HUDEP-2 (cell line): Measurements from ENCODE around the gene ZDHHC24.
A peak's percentile ranks its signal among the peaks of the same experiment; 100 is the strongest.
"Not testable (repeated sequence)": the region's sequence is repeated elsewhere in the genome, so short reads cannot be mapped to it uniquely, and the experiment has no call there.

ENCODE experiments used
- DNase-seq, 76 experiments: peaks; one replicate each; lab custom pipeline; 2025; ENCODE audit not compliant: unreplicated experiment in 76 of 76; lab: John Stamatoyannopoulos, UW

ZDHHC24 gene

GRCh38 chr11:66545701-66546367, at the start of gene ZDHHC24:
ZDHHC24 (minus strand) TSS chr11:66546048; CDS start chr11:66546003, 45 bp downstream.
- DNase-seq, result peak in 74 of 76 experiments; percentile 75 to 97 (median 93)

DNA sequence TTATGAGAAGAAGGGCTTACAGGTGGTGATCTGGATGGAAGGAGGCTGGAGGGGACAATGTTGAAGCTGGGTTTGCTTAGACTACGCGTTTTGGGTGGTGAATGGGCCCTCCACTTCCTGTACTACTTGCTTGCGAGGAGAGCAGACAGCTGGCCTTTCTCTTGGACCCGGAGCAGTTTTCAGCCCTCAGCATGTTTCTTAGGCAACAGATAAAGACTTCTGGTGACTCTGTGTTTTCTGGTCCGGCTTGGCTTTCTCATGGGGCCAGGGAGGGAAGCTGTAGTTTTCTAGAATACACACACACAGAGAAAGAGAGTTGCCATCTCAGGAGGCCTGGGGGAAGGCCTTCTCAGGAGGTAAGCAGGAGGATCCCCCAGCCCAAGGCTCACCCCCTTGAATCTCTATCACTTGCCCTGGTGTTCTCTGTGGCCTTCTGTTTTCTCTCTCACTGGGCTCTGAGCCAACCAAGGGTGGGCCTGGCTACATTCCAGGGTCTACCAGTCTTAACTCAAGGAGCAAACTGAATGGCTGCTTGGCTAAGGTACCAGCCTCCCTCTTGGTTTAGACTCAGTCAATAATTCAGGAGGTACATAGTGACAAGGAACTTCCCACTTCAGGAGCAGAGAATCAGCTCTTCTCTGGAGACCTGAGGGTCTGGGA, 49.5 kb upstream of the ZDHHC24 start:
- peak in 72 of 76 experiments; percentile 17 to 86 (median 68) for DNase-seq

DNA sequence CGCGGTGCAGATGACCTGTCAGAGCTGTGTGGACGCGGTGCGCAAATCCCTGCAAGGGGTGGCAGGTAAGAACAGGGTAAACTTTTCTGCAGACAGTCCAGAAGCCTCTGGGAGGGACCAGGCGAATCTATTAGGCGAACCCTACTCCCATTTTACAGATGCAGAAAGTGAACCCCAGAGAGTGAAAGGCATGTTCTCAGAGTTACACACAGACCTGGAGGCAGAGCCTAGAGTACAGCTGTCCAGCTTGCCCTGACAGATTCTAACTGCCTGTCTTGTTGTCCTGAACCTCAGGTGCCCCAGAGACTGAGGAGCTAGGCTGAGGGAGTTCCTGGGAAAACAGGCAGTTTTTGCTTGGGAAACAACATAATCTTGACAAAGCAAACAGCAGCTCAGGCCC, 47.8 kb upstream of the ZDHHC24 start:
- DNase-seq, result no peak

GRCh38 chr11:66593303-66593635, 47.4 kb upstream of the ZDHHC24 start:
- no peak for DNase-seq

- peak in 74 of 76 experiments; percentile 56 to 97 (median 93) for DNase-seq
These were observed 46.8 kb upstream of the ZDHHC24 start, which contains the start of the genes CCDC87 and CCS for GRCh38 chr11:66592457-66593302. CCDC87 (minus strand) TSS chr11:66593063; CDS start chr11:66593015, 48 bp downstream. CCS (plus strand) TSS chr11:66593185; CDS start chr11:66593262, 77 bp downstream.

- no peak for DNase-seq
These were observed 45.3 kb upstream of the ZDHHC24 start for GRCh38 chr11:66591175-66591574.

DNA sequence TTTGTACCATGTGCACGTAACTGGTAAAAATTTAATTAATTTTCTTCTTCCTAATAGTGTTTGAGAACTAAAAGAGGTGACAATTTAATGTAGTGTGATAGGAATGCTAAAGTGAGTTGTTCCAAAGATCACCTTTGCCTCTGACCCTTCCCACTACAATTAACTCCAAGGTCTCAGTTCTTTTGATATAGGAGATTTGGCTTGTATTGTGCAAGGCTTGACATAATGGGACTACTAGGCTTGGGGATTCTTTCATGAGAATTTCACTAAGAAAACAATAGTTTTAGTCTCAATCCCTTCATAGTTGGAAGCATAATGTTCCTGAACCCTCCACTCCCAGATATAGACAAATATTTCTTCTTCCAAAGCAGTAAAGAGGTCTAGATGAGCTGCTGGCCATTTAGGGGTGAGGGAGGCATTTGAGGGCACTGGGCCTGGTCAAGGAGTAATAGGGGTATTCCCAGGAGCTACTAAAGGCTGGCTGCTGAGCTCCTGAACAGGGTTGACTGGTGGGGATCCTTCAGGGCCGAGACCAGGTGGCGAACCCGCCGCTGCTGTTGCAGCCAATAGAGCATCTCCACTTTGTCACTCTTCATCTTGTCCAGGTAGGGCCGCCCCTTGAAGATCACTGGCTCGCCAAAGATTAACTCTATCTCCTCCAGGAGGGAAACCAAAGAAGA, 44.3 kb upstream of the ZDHHC24 start:
- no peak for DNase-seq

- not testable (repeated sequence) for DNase-seq
These were observed 43.5 kb upstream of the ZDHHC24 start for GRCh38 chr11:66589315-66589714.

GRCh38 chr11:66586136-66586535, 40.3 kb upstream of the ZDHHC24 start:
- DNase-seq, result no peak

GRCh38 chr11:66585447-66585846, 39.6 kb upstream of the ZDHHC24 start:
- DNase-seq, result not testable (repeated sequence)

- not testable (repeated sequence) for DNase-seq
These were observed 36.8 kb upstream of the ZDHHC24 start for GRCh38 chr11:66582565-66583147.

DNA sequence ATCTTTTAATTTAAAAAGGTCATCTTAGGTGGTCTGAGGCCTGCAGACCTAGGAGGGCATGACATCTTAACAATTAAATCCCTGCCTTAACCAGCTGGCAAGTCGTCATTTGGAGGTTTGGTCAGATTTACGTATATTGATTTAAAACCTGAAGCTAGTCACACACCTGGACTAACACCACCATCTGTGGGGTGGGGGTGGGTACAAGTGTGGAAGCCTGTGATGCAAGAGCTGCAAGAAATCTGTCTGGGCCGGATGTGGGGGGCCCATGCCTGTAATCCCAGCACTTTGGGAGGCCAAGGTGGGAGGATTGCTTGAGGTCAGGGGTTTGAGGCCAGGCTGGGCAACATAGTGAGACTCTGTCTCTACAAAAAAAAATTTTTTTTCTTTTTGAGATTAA, 35.4 kb upstream of the ZDHHC24 start:
- no peak for DNase-seq

- no peak for DNase-seq
These were observed 35.0 kb upstream of the ZDHHC24 start for GRCh38 chr11:66580803-66581202.

DNA sequence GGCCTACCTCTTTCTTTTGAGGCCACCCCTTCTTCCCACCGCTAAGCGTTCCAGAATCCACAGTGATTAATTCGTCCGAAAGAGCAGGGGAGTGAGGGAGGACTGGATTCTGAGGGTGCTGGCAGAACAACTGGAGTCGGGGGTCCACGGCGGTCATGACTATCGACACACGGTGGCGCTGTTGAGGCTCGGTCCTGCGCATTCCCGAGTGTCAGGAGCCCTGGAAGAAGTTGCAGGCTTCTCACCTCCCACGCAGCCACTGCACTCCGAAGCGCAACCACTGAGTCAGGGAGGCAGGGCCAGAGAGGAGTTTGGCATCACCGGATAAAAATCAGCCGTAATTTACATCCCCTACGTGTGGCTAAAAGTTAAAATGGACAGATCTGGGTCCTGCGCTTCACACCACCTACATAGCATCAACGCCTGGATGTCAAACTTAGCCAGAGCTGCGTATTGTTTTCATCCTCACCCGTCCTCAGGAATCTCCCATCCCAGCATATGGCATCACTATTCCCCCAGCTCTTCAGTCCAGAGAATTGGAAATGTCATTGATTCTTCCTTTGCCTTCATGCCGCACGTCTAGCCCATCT, 33.3 kb upstream of the ZDHHC24 start:
- peak in 51 of 76 experiments; percentile 2 to 64 (median 35) for DNase-seq

DNA sequence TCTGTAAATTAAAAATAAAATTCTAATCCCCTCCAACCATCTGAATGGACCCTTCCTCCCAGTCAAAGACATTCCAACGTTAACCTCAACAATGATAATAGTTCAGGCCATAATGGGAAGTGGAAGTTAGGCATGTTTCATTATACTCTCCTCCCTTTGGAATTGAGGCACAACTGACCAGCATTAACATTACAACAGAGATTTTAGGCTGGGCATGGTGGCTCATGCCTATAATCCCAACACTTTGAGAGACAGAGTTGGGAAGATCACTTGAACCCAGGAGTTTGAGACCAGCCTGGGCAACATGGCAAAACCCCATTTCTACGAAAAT, 25.0 kb upstream of the ZDHHC24 start:
- no peak for DNase-seq

DNA sequence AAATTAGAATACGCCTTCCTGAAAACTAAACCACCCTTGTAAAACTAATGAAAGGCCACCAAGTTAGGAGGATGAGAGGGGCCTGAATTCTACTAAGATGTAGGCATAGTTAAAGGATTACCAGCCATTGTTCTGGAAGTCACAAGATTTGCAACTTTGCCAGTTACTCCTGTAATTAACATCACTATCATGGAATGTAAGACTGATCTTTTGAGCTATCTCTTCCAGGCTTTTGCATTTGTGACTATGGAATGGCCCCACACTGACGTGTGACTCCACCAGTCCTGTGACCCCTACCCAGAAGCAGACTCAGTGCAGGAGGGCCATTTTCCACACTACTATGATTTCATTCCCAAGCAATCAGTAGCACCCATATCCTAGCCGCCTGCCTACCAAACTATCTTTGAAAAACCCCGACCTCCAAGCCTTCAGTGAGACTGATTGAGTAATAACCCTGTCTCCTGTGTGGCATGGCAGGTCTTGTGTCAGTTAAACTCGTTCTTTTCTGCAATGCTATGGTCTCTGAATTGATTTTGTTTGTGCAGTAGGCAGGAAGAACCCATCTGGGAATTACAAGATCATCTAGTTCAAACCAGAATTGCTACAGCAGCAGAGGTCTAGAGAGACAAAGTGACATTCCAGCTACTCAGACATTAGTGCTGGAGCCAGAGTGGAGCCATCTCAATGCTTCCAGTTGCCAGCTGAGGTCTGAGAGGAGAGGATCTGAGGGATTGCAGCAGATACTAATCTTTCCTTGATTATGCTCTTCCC, 24.4 kb upstream of the ZDHHC24 start:
- no peak for DNase-seq

DNA sequence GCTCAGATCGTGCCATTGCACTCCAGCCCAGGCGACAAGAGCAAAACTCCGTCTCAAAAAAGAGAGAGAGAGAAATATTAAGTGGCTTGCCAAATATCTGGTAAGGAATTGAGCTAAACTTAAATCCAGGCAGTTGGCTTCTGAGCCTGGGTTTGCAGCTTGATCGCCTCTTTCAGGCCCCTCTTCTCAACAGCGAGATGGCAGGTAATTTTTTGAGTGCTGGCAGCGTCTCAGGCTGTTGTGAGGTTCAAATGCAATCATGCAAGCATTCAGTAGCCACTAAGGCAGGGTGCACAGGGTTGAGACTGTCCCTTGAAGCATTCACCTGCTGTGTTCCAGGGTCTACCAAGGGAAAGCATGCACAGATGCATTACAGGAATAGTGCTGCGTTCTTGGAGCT, 23.2 kb upstream of the ZDHHC24 start:
- DNase-seq, result no peak

DNA sequence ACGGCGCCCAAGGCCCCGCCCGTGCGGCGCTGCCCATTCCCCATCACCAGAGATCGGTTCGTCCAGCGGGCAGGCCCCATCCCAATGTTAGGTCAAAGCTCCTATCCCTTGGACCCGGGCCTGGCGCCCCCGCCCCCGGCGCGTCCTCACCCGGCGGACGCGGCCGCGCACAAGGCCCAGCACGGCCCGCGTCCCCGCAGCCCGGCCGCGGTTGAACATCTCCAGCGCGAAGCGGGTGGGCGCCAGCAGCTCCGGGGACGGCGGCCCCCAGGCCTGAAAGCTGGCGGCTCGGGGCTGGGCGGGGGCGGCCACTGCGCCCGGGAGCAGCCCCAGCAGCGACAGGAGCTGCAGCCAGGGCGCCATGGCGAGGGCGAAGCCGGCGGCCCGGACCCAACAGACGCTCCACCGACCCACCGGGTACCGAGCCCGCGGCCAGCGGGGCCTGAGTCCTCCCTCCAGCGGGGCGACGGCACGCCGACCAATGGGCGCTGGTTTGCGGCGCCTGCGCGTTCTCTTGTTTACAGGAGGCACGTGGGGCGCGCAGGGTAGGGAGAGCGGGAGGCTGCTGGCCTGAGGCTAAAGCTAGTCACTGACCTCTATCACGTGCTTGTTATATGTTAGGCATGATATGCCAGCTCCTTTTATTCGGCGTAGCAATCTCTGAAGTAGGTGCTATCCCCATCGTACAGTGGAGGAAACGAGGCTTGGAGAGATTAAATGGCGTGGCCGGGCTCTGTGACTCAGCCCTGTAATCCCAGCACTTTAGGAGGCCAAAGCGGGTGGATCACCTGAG, 22.5 kb upstream of the ZDHHC24 start, which contains the start of gene CTSF:
Gene CTSF, minus strand, starts transcription at position 483 of the 793 bp plus-strand sequence. Its CDS starts 120 bp downstream, at position 363.
- DNase-seq, result peak in 73 of 76 experiments; percentile 17 to 85 (median 75)
